ENCODE measurements around the gene SFXN5.

GRCh38 chr2:72956050-72956395 is 115.5 kb downstream of the SFXN5 start:
- TF ChIP-seq, protein P1, sequence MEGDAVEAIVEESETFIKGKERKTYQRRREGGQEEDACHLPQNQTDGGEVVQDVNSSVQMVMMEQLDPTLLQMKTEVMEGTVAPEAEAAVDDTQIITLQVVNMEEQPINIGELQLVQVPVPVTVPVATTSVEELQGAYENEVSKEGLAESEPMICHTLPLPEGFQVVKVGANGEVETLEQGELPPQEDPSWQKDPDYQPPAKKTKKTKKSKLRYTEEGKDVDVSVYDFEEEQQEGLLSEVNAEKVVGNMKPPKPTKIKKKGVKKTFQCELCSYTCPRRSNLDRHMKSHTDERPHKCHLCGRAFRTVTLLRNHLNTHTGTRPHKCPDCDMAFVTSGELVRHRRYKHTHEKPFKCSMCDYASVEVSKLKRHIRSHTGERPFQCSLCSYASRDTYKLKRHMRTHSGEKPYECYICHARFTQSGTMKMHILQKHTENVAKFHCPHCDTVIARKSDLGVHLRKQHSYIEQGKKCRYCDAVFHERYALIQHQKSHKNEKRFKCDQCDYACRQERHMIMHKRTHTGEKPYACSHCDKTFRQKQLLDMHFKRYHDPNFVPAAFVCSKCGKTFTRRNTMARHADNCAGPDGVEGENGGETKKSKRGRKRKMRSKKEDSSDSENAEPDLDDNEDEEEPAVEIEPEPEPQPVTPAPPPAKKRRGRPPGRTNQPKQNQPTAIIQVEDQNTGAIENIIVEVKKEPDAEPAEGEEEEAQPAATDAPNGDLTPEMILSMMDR (conservative IDR thresholded peaks at IDR 0.05) = no peak
- no peak for TF ChIP-seq EZH2 (IDR thresholded peaks at IDR 0.05; ENCODE audit: low read depth)

Data from PC-9 (cell line).